HG03432 (cell line): ENCODE results near the gene SPTA1.

ENCODE experiments used
- ATAC-seq: cut with Tn5 transposase; IDR thresholded peaks from one replicate; pipeline ENCODE4 v1.9.1; 2021; ENCODE audit warnings: mild to moderate bottlenecking, moderate library complexity; ENCODE audit not compliant: unreplicated experiment

The SPTA1 gene

DNA sequence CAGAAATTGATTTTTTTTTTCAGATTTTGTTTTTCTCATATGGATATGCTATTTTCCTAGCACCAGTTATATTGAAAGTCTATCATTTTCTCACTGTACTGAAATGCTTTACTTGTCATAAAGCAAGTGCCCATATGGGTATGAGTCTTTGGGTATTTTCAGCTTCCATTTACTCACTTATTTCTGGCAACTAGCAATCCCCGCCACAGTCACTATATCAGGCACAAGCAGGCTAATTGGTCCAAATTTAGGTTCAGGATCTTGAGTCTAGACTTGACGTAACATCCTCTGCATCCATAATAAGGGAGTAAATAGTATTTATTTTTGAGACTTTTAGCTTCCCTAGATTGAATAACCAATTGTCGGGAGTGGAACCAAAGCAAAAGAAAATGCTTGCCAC, 109.0 kb downstream of the SPTA1 start:
- ATAC-seq: no peak

DNA sequence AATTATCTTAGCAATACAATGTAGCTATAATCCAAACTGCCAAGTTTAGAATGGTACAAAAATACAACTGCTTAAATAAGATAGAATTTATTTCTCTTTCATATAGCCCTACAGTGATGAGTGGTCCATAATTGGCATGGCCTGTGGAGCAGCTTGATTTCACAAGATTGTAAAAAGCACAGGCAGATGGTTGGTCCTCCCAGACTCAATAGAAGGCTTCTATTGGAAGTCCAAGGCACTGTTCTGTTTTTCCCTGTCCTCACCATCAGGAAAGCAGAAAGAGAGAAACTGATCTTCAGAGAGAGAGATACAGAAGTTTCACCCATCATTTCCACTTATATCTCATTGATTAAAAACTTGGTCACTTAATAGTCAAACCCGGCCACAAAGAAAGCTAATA, 114.3 kb downstream of the SPTA1 start:
- ATAC-seq: no peak

DNA sequence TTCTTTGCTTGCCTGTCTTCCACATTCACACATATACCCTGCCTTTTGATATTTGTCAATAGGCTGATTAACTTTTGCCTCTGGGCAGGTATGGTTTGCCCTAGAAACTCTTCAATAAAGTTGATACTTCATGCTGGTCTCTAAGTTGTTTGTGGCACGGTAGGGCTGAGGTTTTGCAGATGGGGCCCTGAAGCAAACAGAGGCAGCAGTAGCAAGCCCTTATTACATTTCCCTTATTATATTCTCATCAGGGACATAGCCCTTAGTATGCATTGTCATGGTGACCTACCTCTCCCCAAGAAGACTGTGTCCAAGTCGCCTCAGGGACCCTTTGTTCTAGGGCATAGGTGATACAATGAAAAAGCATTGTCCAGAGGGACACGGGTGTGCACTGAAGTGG, 116.0 kb downstream of the SPTA1 start, which contains the start of gene OR6P1:
Gene OR6P1, minus strand, starts transcription at position 101 of the 400 bp plus-strand sequence. CDS start 6,976 bp downstream, outside the sequence.
- no peak for ATAC-seq

DNA sequence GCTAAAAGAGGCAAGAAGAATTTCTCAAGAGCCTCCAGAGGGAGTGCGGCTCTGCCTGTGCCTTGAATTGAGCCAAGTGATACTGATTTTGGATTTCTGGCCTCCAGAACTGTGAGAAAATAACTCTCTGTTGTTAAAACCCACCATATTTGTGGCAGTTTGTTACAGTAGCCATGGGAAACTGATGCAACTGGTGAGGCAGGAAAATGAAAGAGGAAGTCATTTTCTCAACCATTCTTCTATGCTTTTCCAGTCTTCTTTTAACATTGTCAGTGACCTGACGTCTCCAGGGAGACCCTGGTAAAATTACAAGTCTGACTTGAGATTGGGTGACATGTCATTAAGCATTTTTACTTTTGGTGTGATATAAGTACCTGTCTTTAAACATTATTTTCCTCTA, 121.9 kb downstream of the SPTA1 start:
- no peak for ATAC-seq

DNA sequence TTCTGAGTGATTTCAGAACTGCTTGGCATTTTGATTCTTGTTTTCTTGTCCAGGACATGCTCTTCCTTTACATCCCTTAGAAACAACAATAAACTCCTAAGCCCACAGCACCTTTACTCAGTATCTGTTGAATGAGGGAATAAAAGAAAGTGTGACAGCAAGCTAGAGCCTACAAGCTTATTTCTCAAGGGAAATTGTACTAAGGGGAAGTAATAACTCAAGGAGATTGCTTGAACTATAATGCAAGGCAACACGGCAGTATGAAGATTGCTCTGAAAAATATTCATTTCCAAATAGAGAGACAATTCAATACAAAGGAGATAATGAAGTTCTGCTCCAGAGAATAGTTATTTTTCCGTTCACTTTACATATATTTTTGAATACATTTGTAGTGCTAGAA, 122.7 kb downstream of the SPTA1 start:
- no peak for ATAC-seq
